Stomach (tissue), 4 donors: Measurements from ENCODE around the gene FGF14.

Experiments used
- POLR2AphosphoS5 ChIP-seq, 3 donors: sonication (generic); formaldehyde crosslinking; IDR thresholded peaks; one replicate each; pipeline ENCODE4 v1.6.1; 2016; ENCODE audit warnings: antibody characterized with exemption in 3 of 3
- TF ChIP-seq, protein P1 (sequence below), 7 experiments: fragments of 450-650 bp in 4 of 7; fragments of 200-600 bp in 3 of 7; sonication (generic) in 3 of 7; IDR thresholded peaks; one replicate each; pipeline ENCODE4 v1.5.1; 2016 to 2019; ENCODE audit warnings: antibody characterized with exemption in 7 of 7, control low read depth in 2 of 7, mild to moderate bottlenecking in 1 of 7

DNA sequence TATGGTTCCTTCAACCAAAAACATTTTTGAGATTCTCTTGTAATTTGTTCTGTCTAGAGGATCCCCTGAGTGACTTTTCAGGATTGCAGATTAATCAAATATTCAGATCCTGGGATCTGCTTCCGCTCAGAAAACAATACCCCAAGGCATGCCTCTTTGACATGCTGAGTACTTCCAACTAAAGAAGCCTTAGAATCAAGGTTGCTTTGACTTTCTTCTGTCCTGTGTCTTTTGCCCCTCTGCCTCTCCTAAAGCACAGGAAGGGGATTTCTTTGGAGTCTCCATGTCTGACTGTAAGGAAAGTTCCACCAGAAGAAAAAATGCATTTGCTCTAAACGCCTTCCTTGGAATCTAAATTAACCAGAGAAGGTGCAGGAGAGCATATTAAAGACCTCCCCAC is 431.5 kb downstream of the FGF14 start:
- TF ChIP-seq, protein P1, sequence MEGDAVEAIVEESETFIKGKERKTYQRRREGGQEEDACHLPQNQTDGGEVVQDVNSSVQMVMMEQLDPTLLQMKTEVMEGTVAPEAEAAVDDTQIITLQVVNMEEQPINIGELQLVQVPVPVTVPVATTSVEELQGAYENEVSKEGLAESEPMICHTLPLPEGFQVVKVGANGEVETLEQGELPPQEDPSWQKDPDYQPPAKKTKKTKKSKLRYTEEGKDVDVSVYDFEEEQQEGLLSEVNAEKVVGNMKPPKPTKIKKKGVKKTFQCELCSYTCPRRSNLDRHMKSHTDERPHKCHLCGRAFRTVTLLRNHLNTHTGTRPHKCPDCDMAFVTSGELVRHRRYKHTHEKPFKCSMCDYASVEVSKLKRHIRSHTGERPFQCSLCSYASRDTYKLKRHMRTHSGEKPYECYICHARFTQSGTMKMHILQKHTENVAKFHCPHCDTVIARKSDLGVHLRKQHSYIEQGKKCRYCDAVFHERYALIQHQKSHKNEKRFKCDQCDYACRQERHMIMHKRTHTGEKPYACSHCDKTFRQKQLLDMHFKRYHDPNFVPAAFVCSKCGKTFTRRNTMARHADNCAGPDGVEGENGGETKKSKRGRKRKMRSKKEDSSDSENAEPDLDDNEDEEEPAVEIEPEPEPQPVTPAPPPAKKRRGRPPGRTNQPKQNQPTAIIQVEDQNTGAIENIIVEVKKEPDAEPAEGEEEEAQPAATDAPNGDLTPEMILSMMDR (IDR thresholded peaks at IDR 0.05): no peak
- TF ChIP-seq POLR2AphosphoS5 (IDR thresholded peaks at IDR 0.05): no peak
